HG02623 (cell line): ENCODE results near the gene STK33.
A peak's percentile ranks its signal among the peaks of the same experiment; 100 is the strongest.

ENCODE experiments used
- ATAC-seq: cut with Tn5 transposase; IDR thresholded peaks from one replicate; pipeline ENCODE4 v1.9.1; 2021; ENCODE audit warnings: moderate library complexity; ENCODE audit not compliant: unreplicated experiment

STK33 gene

DNA sequence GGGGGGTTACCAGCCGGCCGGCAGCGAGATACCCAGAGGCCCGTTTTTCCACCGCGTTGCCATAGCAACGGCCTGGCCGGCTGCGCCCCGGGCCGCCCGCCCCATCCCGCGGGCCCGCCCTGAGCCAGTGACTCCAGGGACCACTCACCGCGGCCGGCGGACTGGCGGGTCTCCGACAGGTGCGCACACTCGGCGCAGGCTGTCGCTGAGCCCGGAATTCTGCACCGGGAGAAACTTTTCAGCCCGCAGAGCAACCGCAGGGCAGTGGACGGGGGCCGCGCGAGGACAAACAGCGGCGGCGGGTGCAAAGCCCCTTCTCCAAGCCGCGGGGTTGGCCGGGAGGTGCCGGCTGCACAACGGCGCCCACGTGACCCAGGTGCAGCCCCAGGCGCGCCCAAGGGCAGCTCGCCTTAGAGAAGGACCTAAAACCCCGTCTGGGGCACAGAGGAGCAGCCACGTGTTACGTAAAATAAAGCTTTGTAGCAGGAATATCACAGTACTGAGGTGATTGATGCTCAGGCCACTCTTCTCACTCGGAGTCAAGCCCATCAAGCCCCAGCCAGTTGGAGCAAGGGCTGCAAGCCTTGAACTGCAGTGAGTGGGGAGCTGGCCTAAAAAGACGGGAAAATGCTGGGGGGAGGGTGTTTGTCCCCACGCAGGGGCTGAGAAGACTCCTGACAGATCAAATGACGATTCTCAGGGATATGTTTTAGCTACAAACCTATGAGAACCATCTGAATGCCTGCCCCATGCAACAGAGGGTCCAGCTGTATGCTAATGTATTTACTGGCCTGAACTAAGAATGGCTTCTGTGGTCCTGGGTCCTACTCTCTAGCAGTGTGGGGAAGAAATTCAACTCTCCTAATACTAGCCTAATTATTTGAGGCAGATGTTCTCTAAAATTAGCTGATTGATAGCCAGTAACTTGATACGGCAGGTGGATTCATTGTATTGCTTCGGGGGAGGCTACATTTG lies at the start of gene STK33:
Gene STK33, minus strand, starts transcription at position 294 of the 975 bp plus-strand sequence. CDS start 119,323 bp downstream, outside the sequence.
- ATAC-seq = peak; percentile 93

GRCh38 chr11:8642196-8642841 lies 48.3 kb upstream of the STK33 start:
- ATAC-seq = no peak

- no peak for ATAC-seq
Observed at GRCh38 chr11:8641332-8641731, 47.3 kb upstream of the STK33 start.

DNA sequence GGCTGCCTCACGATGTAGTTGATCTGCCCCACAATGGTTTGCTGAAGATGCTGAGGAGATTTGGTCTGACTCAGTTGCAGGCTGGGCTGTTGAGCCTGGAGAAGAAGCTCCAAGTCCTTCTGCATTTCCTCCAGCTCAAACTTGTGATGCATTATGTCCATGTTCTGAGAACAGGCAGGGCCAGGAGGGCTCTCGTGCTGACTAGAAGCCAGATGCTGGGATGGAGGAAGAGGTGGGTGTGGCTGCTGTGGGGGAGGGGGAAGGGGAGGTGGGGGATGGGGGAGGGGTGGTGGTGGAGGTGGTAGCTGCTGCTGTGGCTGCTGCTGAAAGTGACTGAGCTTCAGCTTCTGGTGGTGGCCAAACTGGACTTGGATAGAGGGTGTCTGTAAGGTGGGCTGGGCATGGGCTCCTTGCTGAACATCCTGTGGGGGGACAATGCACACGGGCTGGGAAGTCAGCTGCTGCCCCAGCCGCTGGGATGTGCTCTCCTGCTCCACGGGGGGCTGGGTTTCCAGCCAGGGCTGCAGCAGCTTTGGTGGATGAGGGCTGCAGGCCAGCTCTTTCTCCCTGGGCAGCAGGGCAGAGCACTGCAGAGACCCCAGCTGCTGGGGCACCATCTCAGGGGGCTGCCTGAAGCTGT lies 46.4 kb upstream of the STK33 start:
- ATAC-seq = no peak

GRCh38 chr11:8639655-8640054 lies 45.6 kb upstream of the STK33 start:
- ATAC-seq = no peak

DNA sequence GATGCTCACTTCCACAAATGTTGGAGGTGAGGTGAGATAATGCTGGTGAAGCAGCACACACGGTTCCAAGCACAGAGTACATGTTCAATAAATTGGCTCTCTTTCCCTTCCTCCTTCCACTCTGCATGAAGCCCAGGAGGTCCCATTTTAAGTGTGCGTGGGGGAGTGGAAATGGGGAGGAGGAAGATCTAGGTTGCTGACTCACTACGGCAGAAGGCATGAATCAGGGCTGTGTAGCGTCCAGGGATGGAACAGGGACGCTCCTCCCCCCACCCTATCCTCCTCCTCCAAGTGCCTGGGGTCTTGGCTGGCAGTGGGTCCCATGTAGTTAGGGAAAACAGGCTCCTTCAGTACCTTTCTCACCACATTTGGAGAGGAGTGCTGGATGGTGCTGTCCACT lies 44.3 kb upstream of the STK33 start:
- ATAC-seq = no peak

DNA sequence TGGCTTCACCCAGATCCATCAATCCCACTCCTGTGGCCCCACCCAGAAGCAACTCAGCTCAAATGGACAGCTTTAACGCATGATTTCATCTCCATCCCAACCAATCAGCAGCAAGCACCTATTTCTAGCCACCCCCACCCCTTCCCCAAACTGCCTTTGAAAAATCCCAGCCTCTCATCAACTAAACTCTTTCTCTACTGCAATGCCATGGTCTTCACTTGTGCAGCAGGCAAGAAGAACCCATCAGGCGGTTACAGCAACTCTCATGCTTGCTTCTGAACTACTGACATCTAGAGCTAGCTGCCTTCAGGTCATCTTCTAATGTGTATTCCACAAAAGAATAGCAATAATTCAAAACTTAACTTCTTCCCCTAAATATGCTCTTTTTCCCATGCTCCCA lies 42.1 kb upstream of the STK33 start:
- no peak for ATAC-seq

- ATAC-seq = no peak
Observed at GRCh38 chr11:8634498-8634897, 40.5 kb upstream of the STK33 start.

- ATAC-seq = no peak
Observed at GRCh38 chr11:8631395-8632118, 37.5 kb upstream of the STK33 start.

DNA sequence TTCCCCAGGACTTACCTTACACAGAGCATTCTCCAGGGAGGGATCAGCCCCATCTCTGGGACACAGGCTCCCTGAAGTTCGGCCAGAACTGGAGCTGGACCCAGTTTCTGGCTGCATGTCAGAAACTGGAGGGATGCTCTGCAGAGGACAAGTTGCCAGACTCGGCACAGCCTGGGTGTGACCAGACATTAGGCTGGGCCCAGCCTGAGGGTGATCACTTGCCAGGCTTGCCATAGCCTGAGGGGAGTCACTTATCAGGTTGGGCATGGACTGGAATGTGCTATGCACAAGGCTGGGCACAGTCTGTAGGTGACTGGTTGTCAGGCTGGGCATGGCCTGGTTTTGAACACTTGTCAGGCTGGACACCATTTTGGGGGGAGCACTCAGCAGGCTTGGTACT lies 30.7 kb upstream of the STK33 start:
- ATAC-seq = no peak

DNA sequence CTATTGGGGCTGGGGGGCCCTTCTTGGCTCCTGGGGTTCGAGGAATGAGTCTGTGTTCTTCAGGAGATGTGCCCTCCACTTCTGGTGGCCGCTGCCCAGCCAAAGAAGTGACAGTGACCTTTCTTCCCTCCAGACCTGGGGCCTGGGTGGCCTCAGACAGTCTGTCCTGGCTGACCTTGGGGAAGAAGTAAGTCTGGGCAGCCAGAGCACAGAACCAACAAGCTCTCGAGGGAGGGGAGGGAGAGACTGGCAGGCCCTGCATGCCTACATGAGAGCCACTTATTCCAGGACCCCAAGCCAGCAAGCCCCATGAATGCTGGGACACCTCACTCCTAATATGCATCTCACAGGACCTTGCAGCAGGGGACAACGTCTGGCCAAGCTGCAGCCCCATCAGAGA lies 27.1 kb upstream of the STK33 start:
- ATAC-seq = no peak

GRCh38 chr11:8617063-8617462 lies 23.0 kb upstream of the STK33 start:
- no peak for ATAC-seq

DNA sequence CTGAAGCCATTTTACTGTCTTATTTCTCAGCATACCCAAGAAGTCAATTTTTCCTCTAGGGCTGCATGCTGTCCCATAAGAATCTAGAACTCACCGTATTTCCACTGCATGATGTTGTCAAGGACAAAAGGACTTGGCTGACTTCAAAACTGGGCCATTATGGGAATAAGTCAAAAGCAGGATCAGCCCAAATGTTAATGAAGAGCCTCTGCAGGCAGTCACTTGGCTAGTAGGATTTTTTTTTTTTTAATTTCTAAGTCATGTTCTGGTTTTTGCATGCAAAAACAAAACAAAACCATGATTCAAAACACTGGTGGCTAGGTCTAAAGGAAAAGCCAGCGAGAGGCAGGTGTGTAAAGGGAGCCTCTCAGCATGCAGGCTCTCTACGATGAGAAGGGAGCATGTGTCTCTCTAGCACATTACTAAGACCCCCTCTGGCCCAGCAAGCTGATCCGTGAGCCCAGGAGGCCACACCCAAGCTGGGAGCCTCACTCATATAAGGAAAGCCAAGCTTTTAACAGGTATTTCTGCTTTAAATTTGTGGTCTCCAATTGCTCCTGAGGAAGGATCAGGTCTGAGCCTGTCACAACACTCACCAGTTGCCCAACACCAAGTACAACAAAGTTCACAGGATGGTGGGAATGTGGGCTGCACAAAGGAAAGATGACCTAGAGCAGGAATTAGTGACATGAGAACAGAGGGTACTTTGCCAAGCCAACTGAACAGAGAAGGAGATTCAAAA lies 21.4 kb upstream of the STK33 start:
- no peak for ATAC-seq

DNA sequence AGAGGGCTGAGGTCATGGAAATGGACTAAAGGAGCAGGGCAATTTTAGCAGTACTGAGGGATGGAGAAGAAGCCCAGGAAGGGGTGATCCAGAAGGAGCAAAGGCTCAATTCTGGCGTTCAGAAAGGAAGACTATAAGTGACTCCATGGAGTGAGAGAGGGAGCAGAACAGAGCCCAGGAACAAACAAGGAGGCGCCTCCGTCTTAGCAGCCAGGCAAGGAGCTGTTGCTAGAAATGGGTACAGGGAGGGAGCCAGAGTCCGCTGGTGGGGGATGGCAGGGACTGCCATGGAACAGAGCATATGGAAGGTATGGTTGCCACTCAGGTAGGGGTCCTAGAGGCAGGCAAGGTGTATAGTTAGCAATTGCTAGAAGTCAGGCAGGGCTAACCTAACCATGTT lies 20.5 kb upstream of the STK33 start:
- ATAC-seq = no peak

GRCh38 chr11:8613036-8613435 lies 19.0 kb upstream of the STK33 start:
- ATAC-seq = no peak

GRCh38 chr11:8612522-8612921 lies 18.5 kb upstream of the STK33 start:
- no peak for ATAC-seq

GRCh38 chr11:8610532-8611116 lies 16.6 kb upstream of the STK33 start:
- no peak for ATAC-seq

DNA sequence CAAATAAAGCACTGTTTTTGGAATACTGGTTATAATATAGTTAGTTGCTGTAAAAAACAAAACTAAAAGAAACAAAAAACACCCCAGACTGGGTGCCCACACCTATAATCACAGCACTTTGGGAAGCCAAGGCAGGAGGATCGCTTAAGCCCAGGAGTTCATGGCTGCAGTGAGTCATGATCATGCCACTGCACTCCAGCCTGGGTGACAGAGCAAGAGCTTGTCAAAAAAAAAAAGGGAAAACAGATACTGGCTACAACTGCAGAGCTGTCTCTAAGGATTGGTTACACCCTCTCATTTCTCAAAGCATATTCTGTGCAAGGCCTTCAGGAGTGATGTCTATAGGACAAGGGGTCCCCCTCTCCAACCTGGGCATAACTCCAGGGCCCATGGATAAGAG lies 14.6 kb upstream of the STK33 start:
- ATAC-seq = no peak

DNA sequence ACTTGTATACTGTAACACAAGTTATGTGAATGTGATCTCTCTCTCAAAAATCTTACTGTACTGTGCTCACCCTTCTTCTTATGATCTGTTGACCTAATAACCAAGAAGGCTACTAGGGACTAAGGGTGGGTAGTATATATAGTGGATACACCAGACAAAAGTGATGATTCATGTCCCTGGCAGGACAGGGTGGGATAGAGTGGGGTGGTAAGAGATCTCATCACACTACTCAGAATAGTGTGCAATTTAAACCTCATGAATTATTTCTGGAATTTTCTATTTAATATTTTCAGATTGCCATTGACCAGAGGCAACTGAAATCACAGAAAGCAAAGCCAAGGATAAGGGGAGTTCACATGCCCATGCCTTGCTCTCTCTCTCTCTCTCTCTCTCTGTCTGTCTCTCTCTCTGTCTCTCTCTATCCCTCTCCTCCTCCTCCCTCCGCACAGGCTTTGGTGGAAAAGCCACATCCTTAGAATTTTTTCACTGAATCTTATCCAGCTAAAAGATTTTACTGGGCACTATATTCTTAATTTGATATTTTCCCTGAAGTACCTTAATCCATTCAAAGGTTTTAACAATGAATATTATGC lies 12.0 kb upstream of the STK33 start:
- ATAC-seq = no peak
